ENCODE measurements around the gene GLRX2.

Gene GLRX2

DNA sequence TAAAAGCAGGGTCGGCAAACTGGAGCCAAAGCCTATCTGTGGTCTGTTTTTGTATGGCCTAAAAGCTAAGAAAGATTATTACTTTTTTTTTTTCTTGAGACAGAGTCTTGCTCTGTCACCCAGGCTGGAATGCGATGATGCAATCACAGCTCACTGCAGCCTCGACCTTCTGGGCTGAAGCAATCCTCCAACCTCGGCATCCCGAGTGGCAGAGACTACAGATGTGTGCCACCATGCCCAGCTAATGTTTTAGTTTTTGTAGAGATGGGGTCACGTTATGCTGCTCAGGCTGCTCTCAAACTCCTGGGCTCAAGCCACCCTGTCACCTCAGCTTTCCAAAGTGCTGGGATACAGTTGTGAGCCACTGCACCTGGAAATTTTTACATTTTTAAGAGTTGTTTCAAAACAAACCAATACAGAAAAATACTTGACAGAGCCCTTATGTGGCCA, 6.5 kb upstream of the GLRX2 start:
- peak; percentile 54 for DNase-seq (ENCODE audit: low read depth)

DNA sequence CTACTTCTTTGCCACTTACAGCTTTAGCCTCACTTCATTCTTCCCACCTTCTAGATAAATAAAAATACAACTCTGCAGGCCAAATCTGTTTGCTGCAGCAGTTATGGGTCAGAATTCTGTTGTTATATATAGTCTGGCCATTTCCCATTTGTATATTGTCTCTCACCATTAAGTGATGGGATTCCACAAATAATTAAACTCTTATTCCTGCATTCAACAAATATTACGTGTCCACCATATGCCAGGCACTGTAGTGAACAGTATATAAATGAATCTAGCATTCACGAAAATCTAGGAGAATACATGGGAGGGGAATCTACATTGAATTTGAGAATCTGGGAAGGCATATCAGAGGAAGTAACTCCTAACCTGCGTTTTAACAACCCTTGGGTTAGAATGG, 5.7 kb upstream of the GLRX2 start:
- no peak for DNase-seq (ENCODE audit: low read depth)

DNA sequence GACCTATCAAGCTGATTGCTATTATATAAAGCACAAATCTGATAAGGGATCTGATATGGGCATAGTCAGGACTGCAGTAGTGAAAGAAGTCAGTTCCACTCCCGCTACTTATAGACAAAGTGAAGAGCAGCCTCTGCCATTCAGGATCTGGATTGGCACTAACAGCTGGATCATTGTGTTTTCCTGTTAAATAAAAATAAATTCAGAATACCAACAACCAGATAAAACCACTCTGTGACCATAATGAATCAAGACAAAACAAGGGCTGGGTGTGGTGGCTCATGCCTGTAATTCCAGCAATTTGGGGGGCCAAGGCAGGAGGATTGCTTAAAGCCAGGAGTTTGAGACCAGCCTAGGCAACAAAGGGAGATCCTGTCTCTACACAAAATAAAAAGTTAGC, 5.0 kb upstream of the GLRX2 start:
- DNase-seq (ENCODE audit: low read depth), result no peak

DNA sequence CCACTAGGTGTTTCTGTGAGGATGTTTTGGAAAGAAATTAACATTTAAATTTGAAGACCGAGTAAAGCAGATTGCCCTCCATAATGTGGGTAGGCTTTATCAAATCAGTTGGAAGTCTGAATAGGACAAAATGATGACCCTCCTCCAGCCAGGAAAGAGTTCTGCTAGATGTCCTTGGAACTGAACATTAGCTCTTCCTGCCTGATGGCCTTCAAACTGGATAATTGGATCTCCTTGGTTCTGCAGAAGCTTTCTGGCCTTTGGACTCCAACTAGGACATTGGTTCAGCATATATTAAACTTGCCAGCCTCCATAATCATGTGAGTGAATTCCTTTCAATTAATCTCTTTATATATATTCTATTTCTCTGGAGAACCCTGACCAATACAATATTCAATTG, 4.4 kb upstream of the GLRX2 start:
- DNase-seq (ENCODE audit: low read depth), result no peak

DNA sequence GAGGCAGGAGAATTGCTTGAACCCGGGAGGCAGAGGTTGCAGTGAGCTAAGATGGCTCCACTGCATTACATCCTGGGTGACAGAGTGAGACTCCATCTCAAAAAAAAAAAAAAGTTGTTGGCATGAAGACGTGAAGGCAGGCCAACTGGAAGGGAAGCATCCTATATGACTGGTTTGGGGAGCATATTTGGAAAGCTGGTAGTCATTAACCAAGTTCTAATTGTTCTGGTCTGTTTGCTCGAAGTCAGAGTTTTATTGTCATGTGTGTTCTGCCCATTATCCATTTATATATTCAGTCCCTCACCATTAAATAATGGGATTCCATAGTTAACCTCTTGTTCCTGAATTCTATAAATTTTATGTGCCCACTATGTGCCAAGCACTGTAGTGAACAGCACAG, 3.3 kb upstream of the GLRX2 start:
- no peak for DNase-seq (ENCODE audit: low read depth)

DNA sequence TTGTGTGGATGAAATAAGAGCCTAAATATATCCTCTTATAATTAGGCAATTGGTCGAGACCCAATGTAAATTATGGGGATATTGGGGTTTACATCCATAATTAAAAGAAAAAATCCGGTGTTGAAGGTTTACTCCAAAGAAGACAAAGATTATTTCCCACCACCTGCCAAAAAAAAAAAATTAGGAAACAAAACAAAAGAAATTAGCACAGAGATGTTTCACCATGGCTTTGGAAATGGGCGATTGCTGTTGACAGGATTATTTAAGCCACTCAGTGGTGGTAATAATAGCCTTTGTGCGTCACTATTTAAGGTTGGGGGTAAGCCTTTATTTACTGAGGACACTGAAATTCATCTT, 585 bp upstream of the GLRX2 start:
- DNase-seq (ENCODE audit: low read depth), result no peak

DNA sequence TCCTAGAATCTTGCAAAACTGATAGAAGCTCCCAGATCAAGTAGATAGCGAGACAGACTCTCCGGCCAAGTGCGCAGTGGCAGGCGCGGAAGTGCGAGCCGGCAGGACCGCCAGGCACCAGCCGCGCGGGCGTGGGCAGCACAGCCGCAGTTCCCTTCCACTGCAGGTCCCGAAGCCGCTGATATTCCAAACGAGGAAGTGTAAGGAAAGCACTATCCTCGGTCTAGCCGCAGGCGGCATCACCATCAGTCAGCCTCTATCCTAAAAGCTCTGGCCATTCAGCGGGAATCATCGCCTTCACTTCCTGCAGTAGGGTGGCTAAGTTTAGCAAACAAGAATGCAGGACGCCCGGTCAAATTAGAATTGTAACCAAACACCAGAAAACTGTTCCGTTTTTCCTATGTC, 710 bp downstream of the GLRX2 start:
- DNase-seq (ENCODE audit: low read depth), result no peak

DNA sequence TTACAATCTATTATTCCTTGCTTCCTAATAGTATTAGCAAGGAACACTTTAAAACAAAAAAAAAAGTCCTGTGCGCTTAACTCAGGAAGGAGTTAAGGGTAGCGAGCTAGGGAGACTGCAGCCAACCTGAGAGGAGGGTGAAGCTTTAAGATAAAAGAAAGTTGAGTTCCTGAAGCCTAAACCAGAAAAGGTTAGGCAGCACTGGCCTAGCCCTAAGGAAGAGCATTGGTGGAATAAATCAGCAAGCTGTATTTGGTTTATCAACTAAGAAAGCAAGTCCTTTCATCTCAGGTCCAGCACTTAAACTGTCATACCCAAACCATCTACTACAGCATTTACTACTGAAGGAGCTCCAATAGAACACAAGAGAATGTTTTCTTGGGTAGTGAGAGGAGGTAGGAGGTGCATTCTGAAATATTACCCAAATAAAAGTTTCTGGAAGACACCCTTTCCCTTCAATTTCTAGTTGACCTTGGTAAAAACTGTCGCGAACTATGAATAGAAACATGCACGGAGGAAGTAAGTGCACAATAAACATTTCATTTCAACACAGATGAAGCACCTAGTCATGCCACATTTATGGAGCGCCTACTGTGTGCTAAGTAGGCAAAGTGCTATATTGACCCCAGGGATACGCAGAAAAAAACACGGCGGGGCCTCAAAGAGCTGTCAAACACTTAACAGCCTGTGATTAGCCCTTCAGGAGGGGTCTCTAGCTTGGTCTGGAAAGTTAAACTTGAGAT, 1.3 kb downstream of the GLRX2 start:
- no peak for DNase-seq (ENCODE audit: low read depth)

DNA sequence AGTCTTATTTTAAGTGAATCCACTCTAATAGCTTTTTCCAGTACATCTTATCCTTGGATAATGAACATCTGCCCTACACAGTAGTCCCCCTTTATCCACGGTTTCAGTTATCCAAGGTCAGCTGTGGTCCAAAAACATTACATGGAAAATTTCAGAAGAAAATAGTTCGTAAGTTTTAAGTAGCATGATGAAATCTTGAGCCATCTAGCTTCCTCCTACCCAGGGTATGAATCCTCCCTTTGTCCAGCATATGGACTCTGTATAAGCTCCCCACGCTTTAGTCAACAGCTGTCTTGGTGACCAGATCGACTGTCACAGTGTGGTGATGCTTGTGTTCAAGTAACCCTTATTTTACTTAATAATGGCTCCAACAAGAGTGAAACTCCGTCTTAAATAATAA, 2.6 kb downstream of the GLRX2 start:
- DNase-seq (ENCODE audit: low read depth), result no peak

DNA sequence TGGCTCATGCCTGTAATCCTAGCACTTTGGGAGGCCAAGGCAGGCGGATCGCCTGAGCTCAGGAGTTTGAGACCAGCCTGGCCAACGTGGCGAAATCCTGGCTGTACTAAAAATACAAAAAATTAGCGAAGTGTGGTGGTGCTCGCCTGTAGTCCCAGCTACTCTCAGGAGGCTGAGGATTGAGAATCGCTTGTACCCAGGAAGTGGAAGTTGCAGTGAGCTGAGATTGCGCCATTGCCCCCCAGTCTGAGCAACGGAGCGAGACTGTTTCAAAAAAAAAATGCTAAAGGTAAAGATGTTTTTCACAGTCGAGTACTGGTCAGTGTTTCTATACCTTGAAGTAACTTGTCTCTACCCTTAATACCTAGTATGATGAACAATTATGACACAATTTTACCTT, 11.1 kb downstream of the GLRX2 start:
- DNase-seq (ENCODE audit: low read depth), result no peak

DNA sequence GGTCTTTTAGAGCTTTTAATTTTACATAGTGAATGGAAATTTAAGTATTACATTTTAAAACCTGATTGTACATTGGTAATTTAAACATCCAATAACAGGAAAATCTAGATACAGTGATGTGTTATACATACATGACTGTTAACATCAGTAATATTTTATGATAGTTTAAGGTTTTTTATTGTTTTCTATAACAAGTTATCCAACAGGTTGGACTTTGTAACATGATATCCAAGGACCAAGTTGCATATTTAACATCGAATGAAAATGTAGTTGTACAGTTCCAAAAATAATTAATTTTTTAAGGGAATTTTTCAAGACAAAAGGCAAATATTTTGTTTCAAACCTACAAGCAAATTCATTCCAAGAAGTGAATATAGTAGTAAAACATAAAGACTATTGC, 14.3 kb downstream of the GLRX2 start:
- DNase-seq (ENCODE audit: low read depth), result no peak

DNA sequence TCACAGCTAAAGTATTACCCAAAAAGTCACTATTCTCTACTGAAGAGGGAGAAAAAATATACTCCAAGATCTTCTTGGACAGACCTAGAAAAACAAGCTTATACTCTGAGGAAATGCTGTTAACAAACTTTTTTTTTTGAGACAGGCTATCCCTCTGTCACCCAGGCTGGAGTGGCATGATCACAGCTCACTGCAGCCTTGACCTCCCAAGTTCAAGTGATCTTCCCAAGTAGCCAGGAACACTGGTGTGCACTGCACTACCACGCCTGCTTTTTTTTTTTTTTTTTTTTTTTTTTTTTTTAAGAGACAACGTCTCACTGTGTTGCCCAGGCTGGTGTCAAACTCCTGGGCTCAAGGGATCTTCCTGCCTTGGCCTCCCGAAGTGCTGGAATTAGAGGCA, 17.3 kb downstream of the GLRX2 start:
- no peak for DNase-seq (ENCODE audit: low read depth)

DNA sequence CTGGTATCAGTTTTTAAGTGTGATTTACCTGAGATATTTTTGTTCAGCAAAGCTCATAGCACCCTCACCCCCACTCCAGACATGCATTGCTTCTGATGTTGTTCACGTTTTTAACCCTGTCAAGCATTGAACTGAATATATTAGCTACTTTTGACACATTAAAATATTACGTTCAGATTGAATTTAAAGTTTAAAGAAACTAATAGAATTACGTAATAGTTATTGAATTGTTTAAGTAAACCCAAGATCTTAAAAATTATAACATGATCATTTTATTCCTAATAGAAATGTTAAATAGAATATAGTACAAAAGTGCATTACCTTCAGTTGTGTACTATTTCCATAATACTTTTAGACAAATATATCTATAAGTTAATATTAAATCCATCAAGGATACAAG, 18.9 kb downstream of the GLRX2 start:
- no peak for DNase-seq (ENCODE audit: low read depth)

DNA sequence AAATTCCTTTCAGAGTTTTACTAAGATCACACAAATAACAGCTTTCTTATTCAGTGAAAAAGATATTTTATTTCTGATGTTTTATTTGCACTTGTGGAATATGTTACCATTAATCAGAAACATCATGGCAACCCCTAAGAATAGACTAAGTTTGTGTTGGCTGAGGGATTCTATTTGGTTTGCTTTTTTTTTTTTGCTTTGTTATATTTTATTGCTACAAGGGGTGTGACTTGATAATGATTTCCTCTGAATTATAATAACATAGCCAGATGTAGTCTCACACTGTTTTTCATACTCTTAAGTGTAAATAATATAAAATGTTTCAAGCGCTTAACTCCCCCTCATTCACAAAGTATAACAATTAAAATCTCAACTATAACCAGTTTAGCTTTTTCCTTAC, 20.0 kb downstream of the GLRX2 start:
- DNase-seq (ENCODE audit: low read depth), result no peak

DNA sequence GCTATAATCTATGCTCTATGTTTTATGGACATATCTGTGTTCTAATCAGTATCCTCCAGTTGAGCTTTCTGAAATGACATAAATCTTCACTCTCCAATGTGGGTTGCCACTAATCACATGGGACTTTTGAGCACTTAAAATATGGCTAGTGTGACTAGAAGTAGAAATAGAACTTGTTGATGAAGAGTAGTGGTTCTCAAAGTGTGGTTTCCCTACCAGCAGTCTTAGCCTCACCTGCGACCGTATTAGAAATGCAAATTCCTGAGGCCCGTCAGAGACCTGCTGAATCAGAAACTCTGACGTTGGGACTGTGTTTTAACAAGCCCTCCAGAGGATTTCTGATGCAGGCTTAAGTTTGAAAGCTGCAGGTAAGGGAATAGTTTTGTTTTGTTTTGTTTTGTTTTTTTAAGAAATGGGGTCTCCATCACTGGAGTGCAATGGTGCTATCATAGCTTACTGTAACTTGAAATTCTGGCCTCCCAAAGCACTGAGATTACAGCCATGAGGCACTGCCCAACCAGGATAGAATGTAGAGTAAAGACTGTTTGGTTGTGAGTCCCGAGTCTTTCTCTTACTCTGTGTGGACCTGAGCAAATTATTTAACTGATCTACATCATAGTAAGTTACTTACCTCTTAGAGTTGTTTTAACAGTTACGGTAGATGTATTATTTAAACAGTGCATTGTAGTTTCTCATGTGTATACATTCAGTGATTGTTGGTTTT, 21.7 kb downstream of the GLRX2 start:
- no peak for DNase-seq (ENCODE audit: low read depth)

DNA sequence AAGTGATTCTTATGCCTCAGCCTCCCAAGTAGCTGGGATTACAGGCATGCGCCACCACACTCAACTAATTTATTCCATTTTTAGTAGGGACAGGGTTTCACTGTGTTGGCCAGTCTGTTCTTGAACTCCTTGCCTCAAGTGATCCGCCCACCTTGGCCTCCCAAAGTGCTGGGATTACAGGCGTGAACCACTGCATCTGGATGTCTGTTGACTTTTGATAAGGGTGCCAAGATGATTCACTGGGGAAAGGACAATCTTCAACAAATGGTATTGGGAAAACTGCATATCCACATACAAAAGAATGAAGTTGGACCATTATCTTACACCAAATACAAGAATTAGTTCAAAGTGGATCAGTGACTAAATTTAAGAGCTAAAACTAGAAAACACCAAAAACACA, 26.0 kb downstream of the GLRX2 start:
- DNase-seq (ENCODE audit: low read depth), result no peak

DNA sequence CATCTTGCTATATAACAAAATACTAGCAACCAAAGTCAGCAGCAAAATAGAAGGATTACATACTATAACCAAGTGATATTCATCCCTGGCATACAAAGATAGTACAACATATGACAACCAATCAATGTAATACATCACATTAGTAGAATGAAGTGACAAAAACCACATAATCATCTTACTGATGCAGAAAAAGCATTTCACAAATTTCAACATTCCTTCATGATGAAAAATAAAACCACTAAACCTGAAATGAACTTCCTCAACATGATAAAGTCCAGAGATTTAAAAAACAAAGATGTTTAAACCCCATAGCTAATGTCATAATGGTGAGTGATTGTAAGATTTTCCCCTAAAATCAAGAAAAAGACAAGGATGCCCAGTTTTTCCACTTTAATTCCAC, 27.2 kb downstream of the GLRX2 start:
- no peak for DNase-seq (ENCODE audit: low read depth)

DNA sequence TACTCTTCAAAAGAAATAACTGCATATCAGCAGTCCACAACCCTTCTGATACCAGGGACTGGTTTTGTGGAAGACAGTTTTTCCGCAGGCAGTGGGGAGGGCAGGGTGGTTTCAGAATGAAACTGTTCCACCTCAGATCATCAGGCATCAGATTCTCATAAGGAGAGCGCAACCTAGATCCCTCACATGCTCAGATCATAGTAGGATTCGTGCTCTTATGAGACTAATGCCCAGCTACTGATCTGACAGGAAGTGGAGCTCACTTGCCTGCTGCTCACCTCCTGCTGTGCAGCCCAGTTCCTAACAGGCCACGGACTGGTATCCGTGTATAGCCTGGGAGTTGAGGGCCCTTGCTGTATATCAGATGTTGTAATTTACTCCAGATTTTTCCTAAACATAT, 34.3 kb downstream of the GLRX2 start:
- no peak for DNase-seq (ENCODE audit: low read depth)

DNA sequence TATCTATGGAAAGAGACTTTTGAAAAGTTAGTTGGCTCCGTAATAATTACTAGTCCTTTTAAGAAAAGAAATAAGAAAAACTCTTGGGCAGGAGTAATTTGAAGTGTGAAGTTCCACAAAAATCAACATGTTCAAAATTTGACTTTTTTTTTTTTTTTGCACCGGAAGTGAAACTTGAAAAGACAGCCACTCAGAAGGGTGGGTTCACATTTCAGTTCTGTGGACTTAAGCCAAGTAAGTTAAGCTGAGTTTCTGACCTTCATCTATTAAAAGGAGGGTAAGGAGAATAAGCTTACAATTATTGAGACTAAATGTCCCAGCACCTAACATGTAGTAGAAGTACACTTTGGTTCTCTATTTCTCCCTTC, 34.8 kb downstream of the GLRX2 start:
- DNase-seq (ENCODE audit: low read depth), result no peak

DNA sequence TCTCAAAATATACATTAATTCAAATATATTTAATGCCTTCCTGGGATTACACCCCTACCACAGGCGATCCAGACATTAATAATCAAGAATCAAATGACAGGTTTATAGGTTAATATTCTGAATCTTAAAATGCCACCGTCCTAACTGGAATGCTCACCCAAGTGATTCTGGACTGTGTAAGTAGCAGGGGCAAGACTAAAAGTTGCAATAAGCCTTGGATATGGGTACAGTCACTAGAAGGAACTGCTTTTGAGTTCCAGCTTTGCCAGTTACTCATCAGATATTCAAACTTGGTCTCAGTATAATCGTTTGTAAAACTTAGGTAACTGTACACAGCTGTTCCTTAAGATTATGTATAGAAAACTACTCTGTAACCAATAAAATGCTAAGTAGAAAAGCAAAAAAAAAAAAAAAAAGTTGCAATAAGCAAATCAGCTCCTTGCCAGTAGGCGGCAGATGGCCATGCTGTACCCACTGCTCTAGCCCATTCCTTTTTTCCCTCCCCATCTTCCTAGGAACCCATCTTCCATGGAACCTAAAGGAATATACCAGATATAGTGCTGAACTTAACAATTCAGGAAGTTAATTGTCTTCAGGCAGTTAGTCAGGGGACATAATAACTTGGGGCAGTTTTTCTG, 35.3 kb downstream of the GLRX2 start:
- no peak for DNase-seq (ENCODE audit: low read depth)

DNA sequence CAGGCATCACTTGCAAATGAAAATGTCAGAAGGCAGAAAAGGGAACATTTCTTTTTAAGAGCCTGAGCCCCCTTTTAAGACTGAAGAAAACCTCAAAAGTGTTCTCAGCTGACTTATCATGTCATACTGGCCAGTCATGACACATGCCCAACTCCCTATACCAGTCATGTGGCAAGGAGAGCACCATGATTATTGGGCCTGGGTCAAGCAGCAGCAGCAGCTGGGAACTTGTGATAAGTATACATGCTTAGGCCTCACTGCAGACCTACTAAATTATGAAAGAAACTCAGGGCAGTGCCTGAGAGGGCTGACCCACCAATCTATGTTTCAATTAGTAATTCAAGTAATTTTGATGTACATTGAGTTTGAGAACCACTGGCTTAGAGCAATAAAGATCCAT, 37.2 kb downstream of the GLRX2 start:
- DNase-seq (ENCODE audit: low read depth), result no peak

DNA sequence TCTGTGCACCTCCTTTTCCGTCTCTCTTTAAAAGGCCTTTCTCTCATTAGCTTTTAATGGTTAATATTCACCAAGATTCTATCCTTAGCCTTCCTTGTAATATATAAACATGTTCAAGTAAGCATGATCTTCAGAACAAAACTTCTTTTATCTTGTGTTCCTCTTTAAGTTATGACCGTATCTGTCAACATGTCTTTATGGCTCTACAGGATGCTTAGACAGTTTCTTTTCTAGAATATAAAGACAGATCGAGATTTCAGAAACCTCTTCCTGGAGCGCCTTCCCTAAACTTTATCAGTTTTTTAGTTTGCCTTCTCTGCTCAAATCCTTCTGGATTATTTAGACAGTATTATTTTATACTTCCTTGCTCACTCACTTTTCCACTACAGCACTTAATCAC, 38.6 kb downstream of the GLRX2 start:
- no peak for DNase-seq (ENCODE audit: low read depth)

DNA sequence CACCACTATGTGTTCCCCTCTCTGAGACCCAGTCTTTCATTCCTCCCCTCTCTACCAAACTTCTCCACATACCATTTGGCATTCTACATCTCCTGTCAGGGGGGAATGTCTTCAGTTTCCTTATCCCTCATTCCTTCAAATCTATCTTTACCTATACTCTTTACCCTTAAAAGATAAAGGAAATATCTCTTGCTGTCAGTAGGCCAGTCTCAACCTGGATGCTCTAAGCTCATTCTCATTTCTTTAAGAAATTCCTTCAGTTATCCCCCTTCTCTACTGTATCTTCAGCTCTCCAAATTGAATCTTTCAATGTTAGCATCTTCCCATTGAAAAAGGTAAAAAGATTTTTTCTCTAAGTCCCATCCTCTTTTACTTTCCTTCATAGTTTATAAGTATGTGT, 39.3 kb downstream of the GLRX2 start:
- no peak for DNase-seq (ENCODE audit: low read depth)

Data from non-pigmented ciliary epithelial cell (primary cell).